Subcutaneous adipose tissue (tissue), 4 donors: Measurements from ENCODE around the gene SLC9A5. TPM values are rescaled to one million over a fixed set of nuclear protein-coding genes. Genes with fewer than 3 reads are reported as not detected.

ENCODE experiments used
- CTCF ChIP-seq: fragments of 450-650 bp; IDR thresholded peaks from one replicate; pipeline ENCODE4 v1.5.1; 2016; ENCODE audit warnings: low read depth, mild to moderate bottlenecking, control low read depth, antibody characterized with exemption, moderate library complexity
- total RNA-seq, 4 donors: library from RNA; depleted of rRNA; stranded (reverse); fragments of >200 nt; gene quantifications; one replicate each; pipeline ENCODE4 v1.1.0, GENCODE V29; 2016

Gene SLC9A5
- total RNA-seq, 4 donors from 2014 or later = 1.0 to 2.3 (median 1.3) TPM; not detected in 1

- TF ChIP-seq CTCF = no peak
These were observed 12.0 kb upstream of the SLC9A5 start for GRCh38 chr16:67236563-67237395.

GRCh38 chr16:67237396-67238277, 11.1 kb upstream of the SLC9A5 start:
- TF ChIP-seq CTCF = no peak

- no peak for TF ChIP-seq CTCF
These were observed 10.6 kb upstream of the SLC9A5 start for GRCh38 chr16:67238278-67238575.

- no peak for TF ChIP-seq CTCF
These were observed 9.8 kb upstream of the SLC9A5 start for GRCh38 chr16:67238806-67239470.

- TF ChIP-seq CTCF = no peak
These were observed 8.3 kb upstream of the SLC9A5 start for GRCh38 chr16:67240506-67240905.

GRCh38 chr16:67241008-67241900, 7.5 kb upstream of the SLC9A5 start:
- TF ChIP-seq CTCF = no peak
